Measurements from ENCODE around the gene INTS1.

Gene INTS1

DNA sequence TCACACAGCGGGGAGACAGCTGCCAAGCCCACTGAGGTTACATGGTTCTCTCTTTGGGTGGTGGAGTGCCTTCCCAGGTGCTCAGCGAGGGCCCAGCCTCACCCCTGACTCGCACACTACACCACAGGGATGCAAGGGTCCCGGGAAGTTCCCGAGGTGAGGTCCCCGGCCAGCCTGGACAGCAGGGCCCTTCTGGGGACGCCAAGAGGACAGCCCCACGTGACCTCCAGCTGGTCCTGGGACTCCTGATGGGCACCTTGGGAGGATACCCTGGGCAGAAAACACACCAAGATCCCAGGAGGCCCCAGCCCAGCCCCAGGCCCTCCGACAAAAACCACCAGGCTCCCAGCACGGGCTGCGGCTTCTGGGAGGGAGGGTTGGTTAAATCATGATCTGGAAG is 53.2 kb downstream of the INTS1 start:
- DNase-seq (ENCODE audit: extremely low read depth, low read depth) = no peak
- TF ChIP-seq, protein P1, sequence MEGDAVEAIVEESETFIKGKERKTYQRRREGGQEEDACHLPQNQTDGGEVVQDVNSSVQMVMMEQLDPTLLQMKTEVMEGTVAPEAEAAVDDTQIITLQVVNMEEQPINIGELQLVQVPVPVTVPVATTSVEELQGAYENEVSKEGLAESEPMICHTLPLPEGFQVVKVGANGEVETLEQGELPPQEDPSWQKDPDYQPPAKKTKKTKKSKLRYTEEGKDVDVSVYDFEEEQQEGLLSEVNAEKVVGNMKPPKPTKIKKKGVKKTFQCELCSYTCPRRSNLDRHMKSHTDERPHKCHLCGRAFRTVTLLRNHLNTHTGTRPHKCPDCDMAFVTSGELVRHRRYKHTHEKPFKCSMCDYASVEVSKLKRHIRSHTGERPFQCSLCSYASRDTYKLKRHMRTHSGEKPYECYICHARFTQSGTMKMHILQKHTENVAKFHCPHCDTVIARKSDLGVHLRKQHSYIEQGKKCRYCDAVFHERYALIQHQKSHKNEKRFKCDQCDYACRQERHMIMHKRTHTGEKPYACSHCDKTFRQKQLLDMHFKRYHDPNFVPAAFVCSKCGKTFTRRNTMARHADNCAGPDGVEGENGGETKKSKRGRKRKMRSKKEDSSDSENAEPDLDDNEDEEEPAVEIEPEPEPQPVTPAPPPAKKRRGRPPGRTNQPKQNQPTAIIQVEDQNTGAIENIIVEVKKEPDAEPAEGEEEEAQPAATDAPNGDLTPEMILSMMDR (IDR thresholded peaks at IDR 0.05; ENCODE audit: low read depth, low read length) = no peak

DNA sequence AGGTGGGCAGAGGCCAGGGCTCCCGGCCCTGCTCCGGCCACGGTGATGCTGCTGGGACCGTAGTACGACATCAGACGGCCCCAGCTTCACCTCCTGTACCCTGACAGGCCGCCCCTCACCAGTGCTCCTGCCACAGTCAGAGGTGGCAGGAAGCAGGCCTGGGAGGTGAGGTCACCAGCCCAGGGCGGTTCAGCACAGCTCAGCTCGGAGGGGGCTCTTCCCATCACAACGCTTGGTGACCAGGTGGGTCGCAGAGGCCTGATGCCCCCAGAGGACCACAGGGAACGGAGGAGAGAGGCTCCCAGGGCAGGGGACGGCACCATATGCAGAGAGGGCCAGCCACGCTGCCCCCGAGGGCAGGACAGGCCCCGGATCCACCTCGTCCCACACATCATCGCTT is 53.8 kb downstream of the INTS1 start:
- TF ChIP-seq, protein P1 (IDR thresholded peaks at IDR 0.05; ENCODE audit: low read depth, low read length) = no peak
- no peak for DNase-seq (ENCODE audit: extremely low read depth, low read depth)

DNA sequence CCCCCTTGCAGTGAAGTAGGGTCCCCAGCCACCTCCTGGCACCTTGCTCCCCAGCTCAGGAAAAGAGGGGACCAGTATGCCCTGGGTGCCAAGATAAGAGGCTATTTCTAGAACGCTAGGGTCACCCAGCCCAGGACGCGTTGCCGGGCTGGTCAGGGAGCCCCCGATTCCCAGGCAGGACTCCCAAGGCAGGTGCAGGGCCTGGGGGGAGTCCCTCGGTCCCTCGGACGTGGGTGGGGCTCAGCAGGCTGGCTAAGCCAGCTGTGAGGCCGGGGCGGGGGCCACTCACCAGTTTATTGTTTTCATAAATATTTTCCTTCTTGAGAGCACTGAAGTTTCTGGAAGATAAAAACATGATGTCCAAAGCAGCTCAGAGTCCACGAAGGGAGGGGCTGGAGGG is 54.2 kb downstream of the INTS1 start:
- DNase-seq (ENCODE audit: extremely low read depth, low read depth) = no peak
- TF ChIP-seq, protein P1 (IDR thresholded peaks at IDR 0.05; ENCODE audit: low read depth, low read length) = no peak

DNA sequence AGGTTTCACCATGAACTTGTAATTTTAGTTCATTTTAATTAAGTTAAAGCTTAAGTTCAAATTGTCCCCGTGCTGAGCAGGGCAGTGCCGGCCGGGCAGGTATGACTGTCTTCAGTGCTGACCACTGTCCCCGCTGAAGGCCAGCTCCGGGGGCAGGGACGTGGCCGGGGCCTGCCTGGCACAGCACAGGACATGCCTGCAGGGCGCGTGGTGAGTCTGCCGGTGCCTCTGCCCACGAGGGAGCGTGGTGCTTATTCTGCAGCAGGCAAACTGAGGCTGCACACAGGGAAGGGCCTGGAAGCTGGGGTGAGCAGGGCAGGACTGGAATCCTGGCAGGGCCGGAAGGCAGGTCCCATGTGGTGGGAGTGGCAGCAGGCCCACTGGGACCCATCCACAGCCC is 54.7 kb downstream of the INTS1 start:
- TF ChIP-seq, protein P1 (IDR thresholded peaks at IDR 0.05; ENCODE audit: low read depth, low read length) = no peak
- no peak for DNase-seq (ENCODE audit: extremely low read depth, low read depth)

DNA sequence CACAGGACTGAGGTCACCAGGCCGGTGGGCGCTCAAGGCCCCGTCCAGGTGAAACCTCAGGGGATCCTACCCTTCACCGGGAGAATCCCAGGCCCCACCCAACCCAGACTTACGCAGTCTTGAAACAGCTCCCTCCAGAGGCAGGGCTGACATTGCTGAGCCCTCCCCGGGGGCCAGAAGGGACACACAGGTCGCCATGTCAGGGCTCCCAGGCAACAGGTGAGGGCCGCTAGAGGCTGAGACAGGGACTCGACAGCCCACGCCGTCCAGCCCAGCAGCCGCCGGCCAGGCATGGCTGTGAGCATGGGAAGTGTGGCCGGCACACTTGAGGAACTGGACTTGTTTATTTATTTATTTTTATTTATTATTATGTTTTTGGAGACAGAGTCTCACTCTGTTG is 55.2 kb downstream of the INTS1 start:
- no peak for DNase-seq (ENCODE audit: extremely low read depth, low read depth)
- TF ChIP-seq, protein P1 (IDR thresholded peaks at IDR 0.05; ENCODE audit: low read depth, low read length) = no peak

DNA sequence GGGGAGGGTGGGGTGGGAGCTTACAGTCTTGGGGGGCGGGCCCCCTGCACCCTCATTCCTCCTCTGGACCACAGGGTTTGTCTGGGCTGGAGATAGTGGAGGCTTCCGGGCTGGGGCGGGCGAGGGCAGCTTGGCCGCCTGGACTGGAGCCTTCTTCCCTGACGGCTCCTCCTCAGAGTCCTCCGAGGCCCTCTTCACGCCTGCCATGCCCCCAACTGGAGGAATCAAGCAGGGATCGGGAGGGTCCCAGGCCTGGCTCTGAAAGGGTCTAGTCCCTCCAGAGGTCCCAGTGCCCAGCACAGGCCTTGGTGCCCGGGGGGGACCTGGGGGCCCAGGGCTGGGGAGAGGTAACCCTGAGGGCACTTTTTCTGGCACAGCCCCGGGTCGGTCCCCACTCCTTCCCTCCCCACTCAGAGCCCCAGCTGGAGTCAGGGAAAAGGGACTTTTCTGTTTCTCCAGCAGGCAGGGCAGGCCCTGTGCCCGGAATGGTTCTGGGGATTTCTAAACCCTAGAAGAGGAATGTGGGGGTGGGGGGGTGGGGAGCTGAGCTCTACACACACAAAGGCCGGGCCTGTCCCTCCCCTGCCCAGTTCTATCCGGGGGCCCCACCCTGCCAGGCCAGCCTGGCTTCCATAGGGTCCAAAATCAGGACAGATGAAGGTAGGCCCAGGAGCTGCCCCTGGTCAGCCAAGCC is 56.5 kb downstream of the INTS1 start:
- TF ChIP-seq, protein P1 (IDR thresholded peaks at IDR 0.05; ENCODE audit: low read depth, low read length) = no peak
- peak; percentile 29 for DNase-seq (ENCODE audit: extremely low read depth, low read depth)

DNA sequence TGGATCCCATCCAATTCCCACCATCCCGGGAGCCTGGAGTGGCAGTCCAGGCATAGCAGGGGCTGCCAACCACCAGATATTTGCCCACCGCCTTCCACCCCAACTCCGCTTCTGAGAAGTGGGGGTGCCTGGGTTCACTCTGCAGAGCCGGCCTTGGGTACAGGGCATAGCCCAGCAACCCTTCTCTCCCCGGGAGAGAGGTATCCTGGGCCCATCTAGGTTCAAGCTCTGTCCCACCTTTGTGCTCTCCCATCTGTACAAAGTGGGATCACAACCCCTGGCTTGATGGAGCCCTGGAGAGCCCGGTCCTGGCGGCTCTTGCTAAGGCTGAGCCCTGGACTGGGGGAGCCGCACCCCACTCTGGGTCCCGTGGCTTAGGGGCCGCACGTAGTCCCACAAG is 57.1 kb downstream of the INTS1 start:
- TF ChIP-seq, protein P1 (IDR thresholded peaks at IDR 0.05; ENCODE audit: low read depth, low read length) = no peak
- no peak for DNase-seq (ENCODE audit: extremely low read depth, low read depth)

All from AG09319 (cell line).